Measurements from ENCODE around the gene ZFHX3.

The ZFHX3 gene

DNA sequence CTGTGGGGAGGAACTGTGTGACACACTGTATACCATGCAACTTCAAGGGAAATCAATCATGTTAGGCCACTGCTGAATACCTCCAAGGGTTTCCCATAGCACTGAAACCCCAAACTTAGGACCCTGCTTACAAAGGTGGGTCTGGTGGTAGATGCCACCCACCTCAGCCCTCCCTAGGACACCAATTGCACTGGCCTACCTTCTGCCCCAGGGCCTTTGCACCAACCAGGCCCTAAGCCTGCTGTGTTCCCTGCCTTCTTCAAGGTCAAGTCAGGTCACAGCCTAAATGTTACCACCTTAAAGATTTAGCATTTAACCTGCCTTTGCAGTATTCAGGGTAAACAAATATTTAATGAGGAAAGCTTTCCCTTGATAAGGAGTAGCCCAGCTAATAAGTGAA lies 185.8 kb downstream of the ZFHX3 start:
- DNase-seq = no peak

DNA sequence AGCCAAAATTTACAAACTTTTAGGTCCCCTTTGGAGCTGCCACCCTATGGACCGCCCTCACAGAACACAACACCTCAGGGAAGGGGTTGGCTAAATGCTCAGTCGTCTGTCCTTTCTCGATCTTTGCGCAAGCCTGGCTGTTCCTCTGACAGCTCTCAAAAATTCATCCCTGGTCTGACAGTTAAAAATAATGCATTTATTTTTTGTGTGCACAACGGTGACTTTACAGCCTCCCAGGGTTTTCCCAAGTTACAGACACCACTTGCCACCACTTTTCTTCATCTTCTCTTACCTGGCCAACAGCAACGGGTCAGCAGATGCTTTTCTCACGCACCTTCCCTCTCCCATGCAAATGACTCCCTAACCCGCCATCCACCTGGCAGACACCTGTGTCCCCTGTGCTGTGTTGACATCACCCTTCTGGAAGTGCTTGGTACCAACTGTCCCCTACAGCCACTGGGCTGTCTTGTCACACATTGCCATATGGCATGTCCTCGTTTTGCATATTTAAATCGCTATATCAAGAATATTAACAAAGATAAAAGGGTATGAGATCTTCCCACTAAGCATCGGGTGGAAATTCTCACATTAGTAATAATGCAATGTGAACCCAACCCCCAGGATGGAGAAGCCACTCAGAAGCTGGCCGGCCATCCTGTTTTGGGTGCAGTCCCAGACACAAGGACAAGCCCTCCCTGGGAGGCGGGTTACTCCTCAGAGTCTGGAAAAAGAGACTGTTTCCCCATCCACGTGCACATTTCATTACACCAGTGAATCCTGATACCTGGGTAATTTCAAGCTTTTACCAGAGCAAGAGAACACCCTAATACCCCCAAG lies 187.0 kb downstream of the ZFHX3 start:
- no peak for DNase-seq

DNA sequence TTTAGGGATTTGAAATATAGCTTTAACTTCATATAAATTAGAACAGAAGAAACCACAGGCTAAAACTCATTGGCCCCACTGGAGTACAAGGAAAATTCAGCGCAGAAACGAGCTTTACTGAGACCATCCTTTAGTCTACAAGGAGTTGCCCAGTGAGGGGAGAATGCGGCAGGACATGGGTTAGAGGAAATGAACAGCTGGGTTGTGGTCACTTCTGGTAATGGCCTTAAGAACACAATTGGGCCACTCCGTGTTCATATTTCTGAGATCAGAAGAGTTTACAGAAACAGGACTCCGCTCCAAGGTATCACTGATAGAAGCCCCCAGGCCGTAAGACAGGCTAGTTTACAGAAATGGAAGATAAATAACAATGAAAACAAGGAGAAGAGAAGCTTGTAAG lies 188.3 kb downstream of the ZFHX3 start:
- DNase-seq = no peak

DNA sequence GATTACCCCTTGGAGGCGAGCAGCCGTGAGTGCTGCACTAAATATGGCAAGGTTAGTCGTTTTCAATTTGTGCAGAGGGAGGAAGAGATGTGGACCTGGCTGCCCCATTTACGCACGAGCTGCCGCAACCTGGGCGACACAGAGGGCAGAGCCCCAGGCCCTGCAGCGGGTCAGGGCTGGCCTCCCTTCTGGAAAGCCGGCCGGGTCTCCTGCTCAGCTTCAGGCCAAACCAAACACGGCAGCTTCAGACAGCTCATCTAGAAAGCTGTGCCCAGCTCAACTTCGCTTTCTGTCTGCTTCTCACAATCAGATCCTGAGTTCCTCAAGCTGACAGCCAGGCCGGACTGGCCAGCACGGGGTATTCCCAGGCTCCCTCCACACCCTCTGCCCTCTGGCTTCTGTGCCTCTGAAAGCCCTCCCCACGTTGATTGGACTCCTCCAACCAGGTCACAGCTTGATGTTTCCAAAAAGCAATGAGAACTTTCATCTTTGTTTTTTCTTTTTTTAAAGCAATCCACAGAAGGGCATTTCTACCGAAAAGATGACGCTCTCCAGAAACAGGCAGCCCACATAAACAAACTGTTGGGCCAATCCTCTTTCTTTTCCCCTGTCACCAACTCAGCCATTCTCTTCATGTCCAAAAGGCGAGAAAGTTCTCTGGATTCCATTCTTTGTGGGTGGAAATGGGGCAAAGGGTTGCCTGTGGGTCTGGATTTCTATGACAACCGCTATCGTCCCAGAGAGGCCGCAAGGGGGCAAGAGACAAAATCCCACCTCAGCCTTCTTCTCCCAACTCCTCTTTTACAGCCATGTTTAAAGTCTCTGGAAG lies 189.0 kb downstream of the ZFHX3 start:
- DNase-seq = no peak

GRCh38 chr16:72857834-72858664 lies 189.9 kb downstream of the ZFHX3 start:
- DNase-seq = no peak

DNA sequence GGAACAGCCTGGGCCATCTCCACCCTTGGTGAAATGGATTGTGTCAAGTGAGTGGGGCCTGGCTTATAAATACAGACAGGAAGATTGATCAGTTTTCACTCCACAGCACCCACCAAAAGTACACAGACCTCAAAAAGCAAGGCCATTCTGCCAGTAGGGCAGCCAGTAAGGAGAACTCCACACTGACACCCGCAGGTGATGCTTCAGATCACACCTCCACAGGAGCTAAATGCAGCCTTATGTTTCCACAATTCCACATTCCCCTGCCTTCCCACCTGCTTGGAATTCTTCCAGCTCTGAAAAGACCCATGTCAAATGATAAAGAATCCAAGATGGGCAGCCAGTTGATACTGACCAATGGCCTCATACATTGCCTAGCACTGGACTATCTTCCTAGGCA lies 191.1 kb downstream of the ZFHX3 start:
- DNase-seq = no peak

DNA sequence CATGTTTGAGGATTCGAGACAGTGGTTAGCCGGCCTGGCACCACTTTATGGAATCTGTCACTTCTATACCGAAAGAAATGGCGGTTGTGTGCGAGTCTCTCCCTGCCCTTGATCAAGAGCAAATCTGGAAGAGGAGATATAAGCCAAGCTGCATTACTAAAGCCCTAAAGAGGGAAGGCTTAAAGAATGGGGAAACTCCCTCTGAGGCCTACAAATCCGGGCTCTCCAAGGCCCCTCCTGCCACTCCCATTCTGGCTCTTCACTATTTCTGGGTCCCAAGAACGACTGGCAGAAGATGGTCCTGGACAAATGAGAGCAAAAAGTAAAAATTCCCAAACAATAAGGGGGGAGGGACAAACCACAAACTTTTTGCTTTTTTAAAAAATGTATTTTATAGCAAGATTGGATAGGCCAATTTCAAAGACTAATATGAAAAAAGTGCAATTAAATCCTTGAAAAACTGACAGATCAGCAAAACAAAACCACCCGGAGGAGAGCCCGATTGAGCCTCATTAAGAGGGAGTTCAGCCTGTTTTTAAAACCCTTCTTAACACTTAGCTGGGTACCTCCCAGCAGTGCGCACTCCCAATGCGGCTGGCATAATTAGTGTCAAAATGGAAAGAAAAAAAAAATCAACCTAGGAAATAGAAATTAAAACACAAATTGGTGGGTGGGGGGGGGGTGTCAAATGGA lies 193.5 kb downstream of the ZFHX3 start:
- DNase-seq = no peak

DNA sequence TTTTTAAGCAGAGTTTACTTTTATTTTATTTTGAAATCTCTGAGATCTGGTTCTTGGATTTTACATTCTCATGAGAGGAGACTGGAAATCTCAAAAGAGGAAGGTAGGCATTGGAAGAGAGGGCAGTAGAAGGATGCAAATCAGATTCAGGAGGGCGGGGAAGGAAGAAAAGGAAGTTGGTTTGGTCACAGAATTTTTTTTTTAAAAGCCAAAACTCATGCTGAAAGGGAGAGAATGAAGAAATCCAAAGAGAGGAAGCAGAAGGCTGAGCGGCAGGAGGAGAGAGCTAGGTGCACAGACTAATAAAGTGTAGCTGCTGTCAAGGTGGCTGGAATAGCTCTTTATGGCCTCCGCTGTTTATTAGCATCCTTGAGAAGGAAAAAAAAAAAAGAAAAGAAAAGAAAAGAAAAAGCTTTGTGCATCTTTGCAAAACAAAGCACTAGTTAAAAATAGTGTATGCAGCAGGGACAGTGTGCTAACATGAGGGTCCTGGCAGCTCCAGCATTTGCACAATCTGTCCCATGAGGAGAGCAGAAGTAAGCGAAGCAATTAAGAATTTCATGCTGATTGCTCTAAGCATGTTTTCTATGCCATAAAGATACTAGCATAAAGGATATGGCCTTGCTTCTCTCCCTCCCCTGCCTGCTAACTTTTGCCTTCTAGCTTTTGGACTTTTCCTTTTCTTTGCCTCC lies 194.2 kb downstream of the ZFHX3 start:
- DNase-seq = no peak

DNA sequence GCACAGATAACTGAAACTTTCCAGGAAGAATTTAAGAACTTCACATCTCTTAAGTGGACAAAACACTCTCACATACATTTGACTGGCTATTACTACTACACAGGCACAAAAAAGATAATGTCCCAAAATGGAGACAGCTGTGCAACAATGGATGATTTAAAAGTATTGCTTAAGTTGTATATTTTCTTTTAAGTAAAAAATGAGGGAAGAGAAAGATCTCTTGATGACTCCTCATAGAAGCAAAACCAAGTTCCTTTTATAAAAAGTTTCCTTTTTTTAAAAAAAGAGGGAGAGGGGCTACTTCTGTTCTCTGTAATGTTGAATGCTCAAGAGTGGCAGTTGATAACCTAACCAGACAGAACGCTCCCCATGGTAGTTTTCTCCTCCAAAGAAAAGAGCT lies 195.5 kb downstream of the ZFHX3 start:
- no peak for DNase-seq

GRCh38 chr16:72850853-72851252 lies 197.1 kb downstream of the ZFHX3 start:
- no peak for DNase-seq

- no peak for DNase-seq
Measured at GRCh38 chr16:72850021-72850420, 197.9 kb downstream of the ZFHX3 start.

DNA sequence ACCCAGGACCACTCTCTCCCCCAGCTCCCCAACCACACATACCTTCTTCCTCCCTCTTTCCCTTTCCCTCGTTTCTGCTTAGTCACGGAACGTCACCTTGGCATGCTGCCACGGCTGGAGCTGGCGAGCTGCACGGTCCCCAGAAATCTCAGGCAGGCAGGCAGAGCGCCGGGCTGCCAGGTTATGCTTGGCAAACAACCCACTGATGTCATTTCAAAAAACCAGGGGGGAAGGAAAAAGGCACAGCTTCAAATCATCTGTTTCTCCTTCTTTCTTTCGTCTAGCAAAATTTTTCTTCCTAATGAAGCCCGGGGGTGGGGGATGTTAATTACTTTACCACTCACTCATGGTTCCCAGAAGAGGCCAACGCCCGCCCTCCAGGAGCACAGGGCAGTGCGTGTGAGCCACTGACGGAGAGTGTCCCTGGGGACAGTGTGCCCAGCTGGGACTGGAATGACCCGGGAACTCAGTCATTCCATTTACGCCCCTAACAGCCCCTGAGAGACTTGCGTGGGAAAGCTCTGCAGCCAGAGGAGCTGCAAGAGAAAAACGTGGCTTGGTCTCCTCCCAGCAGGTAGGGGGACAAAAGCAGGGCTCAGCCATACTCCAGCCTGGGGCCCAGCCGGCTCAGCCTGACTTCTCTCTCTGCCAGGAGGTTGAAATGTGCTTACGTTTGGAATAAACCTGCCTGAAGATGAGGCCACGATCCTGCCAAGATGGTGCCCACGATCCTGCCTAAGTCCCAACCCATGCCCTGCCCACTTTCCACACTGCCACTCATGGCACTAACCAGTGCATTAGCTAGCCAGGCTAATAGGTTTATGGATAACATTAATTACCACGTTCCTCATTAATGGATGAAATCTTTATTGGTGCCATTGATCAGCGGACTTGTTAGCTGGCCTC lies 198.9 kb downstream of the ZFHX3 start:
- no peak for DNase-seq

DNA sequence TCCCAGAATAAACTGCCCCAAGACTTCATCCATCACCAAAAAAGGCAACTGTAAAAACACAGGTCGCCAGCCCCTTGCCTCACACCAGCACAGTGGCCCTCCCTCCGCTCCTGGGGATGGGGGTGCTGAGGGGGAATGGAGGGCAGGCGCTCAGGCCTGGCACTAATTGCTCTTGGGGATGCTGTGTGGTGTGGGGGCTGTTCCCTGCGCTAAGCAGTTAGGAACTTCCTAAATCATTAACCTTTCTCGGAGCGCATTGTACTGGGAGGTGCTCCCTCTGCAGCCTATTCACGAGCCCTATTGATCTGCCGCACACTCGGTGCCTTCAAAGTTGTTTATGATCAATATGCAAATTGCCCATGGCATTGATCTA lies 199.9 kb downstream of the ZFHX3 start:
- DNase-seq = no peak

- no peak for DNase-seq
Measured at GRCh38 chr16:72847187-72848027, 200.5 kb downstream of the ZFHX3 start.

GRCh38 chr16:72846594-72846993 lies 201.3 kb downstream of the ZFHX3 start:
- DNase-seq = no peak

DNA sequence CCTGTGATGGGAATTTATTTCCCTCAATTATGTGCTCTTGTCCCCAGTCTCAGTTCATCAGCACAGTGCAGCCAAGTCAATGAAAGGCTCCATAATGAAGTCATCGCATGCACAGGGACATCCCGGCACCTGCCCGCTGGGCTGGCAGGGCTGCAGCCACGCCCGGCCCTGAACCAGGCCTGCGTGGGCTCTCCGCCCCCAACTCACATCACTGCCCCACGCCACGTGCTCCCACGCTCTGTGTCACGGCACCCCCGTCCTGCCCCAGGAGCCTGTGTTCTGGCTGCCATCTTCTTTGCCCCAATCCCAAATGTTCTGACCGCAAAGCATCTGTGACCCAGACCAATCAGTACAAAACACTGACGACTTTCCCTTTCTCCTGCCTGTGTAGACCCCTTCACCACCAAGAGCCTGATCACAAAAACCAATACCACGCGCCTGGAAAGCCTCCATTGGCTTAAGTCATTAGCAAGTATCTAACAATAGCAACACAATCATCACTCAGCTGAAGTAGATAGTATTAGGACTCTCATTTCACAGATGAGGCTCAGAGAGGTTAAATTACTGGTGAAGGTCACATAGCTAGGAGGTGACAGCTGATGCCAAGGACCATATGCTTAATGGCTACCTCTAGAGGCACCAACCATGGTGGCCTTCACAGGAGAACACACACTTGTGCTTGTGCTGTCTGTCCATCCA lies 202.5 kb downstream of the ZFHX3 start:
- DNase-seq = no peak

GRCh38 chr16:72844225-72844920 lies 203.6 kb downstream of the ZFHX3 start:
- DNase-seq = no peak

- no peak for DNase-seq
Measured at GRCh38 chr16:72841506-72841905, 206.4 kb downstream of the ZFHX3 start.

All from stimulated activated naive CD4-positive, alpha-beta T cell (primary cell).